A673 (cell line): ENCODE data around the gene HS3ST4. TPM values are rescaled to one million over a fixed set of nuclear protein-coding genes. Genes with fewer than 3 reads are reported as not detected.

Source experiments
- BruUV-seq: library from RNA; stranded (reverse); fragments of 400-500 nt; replicated peaks from 2 replicates; lab custom pipeline; 2021; lab: Mats Ljungman, UMichigan
- CTCF ChIA-PET: fragments of 300-600 bp; sonication (Branson Sonifier 250); formaldehyde crosslinking; loops from one replicate; lab custom pipeline; 2022; ENCODE audit warnings: antibody characterized with exemption; lab: Charles Lee
- POLR2A ChIA-PET: fragments of 300-600 bp; sonication (Branson Sonifier 250); formaldehyde crosslinking; loops from one replicate; lab custom pipeline; 2022; ENCODE audit warnings: antibody characterized with exemption; ENCODE audit not compliant: low non-redundant PET; lab: Charles Lee
- DNase-seq: peaks from one replicate; pipeline ENCODE4 v3.0.0-alpha.2; 2015; ENCODE audit warnings: low spot score
- H3K27ac ChIP-seq: fragments of 200-600 bp; sonication (generic); 2 replicates; pipeline ENCODE4 v1.5.1; 2016; ENCODE audit warnings: mixed run types, low read depth, mild to moderate bottlenecking, mixed read lengths, antibody characterized with exemption, low read length; ENCODE audit not compliant: poor library complexity, severe bottlenecking
- H3K27me3 ChIP-seq: fragments of 200-600 bp; sonication (generic); replicated peaks from 2 replicates; pipeline ENCODE4 v1.6.1; 2017; ENCODE audit warnings: mixed run types, low read depth, mild to moderate bottlenecking, mixed read lengths, antibody characterized with exemption, low read length; ENCODE audit not compliant: insufficient read depth, poor library complexity
- H3K36me3 ChIP-seq: fragments of 200-600 bp; sonication (generic); 2 replicates; pipeline ENCODE4 v1.6.1; 2016; ENCODE audit warnings: mixed run types, mild to moderate bottlenecking, mixed read lengths, antibody characterized with exemption, low read length; ENCODE audit not compliant: insufficient read depth, poor library complexity, severe bottlenecking
- H3K4me1 ChIP-seq: fragments of 200-600 bp; sonication (generic); 2 replicates; pipeline ENCODE4 v1.6.1; 2017; ENCODE audit warnings: mixed run types, mild to moderate bottlenecking, mixed read lengths, antibody characterized with exemption, low read length; ENCODE audit not compliant: insufficient read depth, poor library complexity, severe bottlenecking
- H3K4me3 ChIP-seq: fragments of 200-600 bp; sonication (generic); 2 replicates; pipeline ENCODE4 v1.5.1; 2016; ENCODE audit warnings: low read depth, mixed run types, mild to moderate bottlenecking, mixed read lengths, low read length; ENCODE audit not compliant: poor library complexity, severe bottlenecking
- H3K9me3 ChIP-seq: fragments of 200-600 bp; sonication (generic); 2 replicates; pipeline ENCODE4 v1.6.1; 2016; ENCODE audit warnings: mixed run types, low read depth, mild to moderate bottlenecking, mixed read lengths, antibody characterized with exemption, low read length; ENCODE audit not compliant: poor library complexity, severe bottlenecking
- EZH2 ChIP-seq: fragments of 200-600 bp; sonication (generic); IDR thresholded peaks from 2 replicates; pipeline ENCODE4 v1.6.1; 2017; ENCODE audit warnings: borderline replicate concordance, low read depth, mild to moderate bottlenecking, mixed read lengths, antibody characterized with exemption, low read length; ENCODE audit not compliant: poor library complexity, severe bottlenecking
- intact Hi-C: fragments of 100-400 bp; cut with micrococcal nuclease; formaldehyde crosslinking; loops from one replicate; pipeline ENCODE4 v1.10.0; 2022; ENCODE audit not compliant: unreplicated experiment
- total RNA-seq: library from RNA; stranded (reverse); gene quantifications from 2 replicates; pipeline ENCODE4 v1.2.3, GENCODE V29; 2021
- TF ChIP-seq, protein P1 (sequence below): fragments of 300-800, 200-600 bp; sonication (generic); conservative IDR thresholded peaks from 2 replicates; pipeline ENCODE4 v1.5.1; 2017; ENCODE audit warnings: low read depth, mild to moderate bottlenecking, antibody characterized with exemption, low read length, moderate library complexity, mixed read lengths

HS3ST4 gene
- total RNA-seq, 1 experiment from 2014 or later, result 33.5 TPM

DNA sequence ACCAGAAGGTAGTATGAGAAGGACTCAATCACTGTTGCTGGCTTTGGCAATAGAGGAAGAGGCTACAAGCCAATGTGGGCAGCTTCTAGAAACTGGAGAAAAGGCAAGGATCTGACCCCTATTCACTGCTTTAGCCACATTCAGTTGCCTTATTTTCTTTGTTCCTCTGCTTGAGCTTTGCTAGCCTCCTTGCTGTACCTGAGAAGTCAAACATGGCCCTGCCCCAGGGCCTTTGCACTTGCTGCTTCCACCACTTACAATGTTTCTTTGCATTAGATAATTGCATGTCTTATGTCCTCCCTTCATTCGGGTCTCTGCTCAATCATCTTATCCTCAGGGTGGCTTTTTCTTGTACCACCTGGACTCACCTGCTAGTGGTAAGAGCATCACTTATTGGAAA lies 15.8 kb downstream of the HS3ST4 start:
- peaks cover 47% of the 10 kb centered on the region for H3K4me1 ChIP-seq
- H3K27me3 ChIP-seq, result no peaks in the 10 kb centered on the region
- intact Hi-C loops, result loop anchor here (10.0 kb wide), 1 partner anchor 937 kb away; no protein-coding TSS in a partner anchor
- BruUV-seq, result no TSS peak
- no peaks in the 10 kb centered on the region for H3K36me3 ChIP-seq
- POLR2A ChIA-PET, result no interaction called here
- no peak overlapping the region for H3K4me3 ChIP-seq
- TF ChIP-seq EZH2, result no peak
- TF ChIP-seq, protein P1, sequence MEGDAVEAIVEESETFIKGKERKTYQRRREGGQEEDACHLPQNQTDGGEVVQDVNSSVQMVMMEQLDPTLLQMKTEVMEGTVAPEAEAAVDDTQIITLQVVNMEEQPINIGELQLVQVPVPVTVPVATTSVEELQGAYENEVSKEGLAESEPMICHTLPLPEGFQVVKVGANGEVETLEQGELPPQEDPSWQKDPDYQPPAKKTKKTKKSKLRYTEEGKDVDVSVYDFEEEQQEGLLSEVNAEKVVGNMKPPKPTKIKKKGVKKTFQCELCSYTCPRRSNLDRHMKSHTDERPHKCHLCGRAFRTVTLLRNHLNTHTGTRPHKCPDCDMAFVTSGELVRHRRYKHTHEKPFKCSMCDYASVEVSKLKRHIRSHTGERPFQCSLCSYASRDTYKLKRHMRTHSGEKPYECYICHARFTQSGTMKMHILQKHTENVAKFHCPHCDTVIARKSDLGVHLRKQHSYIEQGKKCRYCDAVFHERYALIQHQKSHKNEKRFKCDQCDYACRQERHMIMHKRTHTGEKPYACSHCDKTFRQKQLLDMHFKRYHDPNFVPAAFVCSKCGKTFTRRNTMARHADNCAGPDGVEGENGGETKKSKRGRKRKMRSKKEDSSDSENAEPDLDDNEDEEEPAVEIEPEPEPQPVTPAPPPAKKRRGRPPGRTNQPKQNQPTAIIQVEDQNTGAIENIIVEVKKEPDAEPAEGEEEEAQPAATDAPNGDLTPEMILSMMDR, result no peak
- CTCF ChIA-PET, result no interaction called here
- no peak overlapping the region for H3K27ac ChIP-seq
- DNase-seq, result no peak
- no peaks in the 10 kb centered on the region for H3K9me3 ChIP-seq

DNA sequence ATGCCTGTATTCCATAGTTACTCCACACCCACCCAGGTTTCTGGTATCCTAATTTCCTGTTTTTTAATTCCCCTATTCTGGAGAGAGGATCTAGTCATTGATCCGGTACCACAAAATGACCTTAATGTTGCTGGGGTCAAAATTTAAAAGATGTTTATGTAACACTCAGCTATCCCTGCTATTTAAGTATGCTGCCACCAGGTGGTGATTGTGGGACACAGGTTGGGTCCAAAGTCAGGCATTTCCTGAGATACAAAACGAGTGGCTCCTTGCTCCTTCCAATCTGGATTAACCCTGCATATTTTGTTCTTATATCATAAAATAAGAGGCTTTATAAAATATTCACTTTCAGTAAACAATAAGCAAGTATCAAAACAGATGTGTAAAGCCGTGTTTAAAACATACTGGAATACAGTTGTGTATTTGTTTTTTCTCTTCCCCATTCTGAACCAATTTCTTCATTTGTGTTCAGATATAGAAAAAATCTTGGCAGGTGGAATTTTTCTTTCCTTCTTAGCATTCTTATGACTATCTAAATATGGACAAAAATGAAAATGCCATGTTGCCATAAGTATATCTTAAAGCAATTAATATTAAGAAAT lies 16.3 kb downstream of the HS3ST4 start:
- H3K27ac ChIP-seq, result no peak overlapping the region
- intact Hi-C loops, result loop anchor here (10.0 kb wide), 1 partner anchor 937 kb away; no protein-coding TSS in a partner anchor
- no peaks in the 10 kb centered on the region for H3K36me3 ChIP-seq
- BruUV-seq, result no TSS peak
- peaks cover 46% of the 10 kb centered on the region for H3K4me1 ChIP-seq
- POLR2A ChIA-PET, result no interaction called here
- TF ChIP-seq EZH2, result no peak
- TF ChIP-seq, protein P1, result peak; percentile 77
- CTCF ChIA-PET, result interaction anchor here (0.7 to 1.3 kb wide), 2 partner anchors 104 to 745 kb away, joined by 5 read pairs; no protein-coding TSS in a partner anchor
- H3K4me3 ChIP-seq, result no peak overlapping the region
- no peaks in the 10 kb centered on the region for H3K9me3 ChIP-seq
- H3K27me3 ChIP-seq, result no peaks in the 10 kb centered on the region
- DNase-seq, result peak; percentile 79

DNA sequence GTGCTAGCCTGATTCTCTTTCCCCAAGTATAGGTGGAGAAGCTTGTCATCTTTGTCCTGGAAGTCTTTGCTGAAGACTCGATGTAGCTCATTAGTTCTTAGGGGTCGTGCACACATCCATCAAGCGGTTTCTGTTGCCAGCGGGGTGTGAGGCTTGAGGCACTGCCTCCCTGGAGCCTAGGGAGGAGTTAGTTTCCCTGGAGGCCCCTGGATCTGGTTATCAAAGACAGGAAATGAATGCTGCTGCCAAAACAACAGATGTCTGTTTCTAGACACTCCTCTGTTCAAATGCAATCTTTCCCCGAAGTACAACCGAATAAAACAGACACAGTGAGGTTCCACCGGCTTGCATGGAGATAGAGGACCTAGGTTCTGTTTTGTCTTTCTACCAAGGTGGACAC lies 17.5 kb downstream of the HS3ST4 start:
- Histone ChIP-seq H3K4me1 (peaks cover 56% of the 10 kb centered on the region), H3K4me3 (peak overlapping the region; percentile 35), H3K27ac (peak overlapping the region; percentile 88), H3K36me3 (no peaks in the 10 kb centered on the region), H3K27me3 (no peaks in the 10 kb centered on the region), H3K9me3 (no peaks in the 10 kb centered on the region)
- BruUV-seq, result no TSS peak
- CTCF ChIA-PET, result interaction anchor here (0.6 to 1.3 kb wide), 4 partner anchors 231 to 744 kb away, joined by 3 to 6 read pairs (median 5); no protein-coding TSS in a partner anchor
- TF ChIP-seq EZH2, result no peak
- TF ChIP-seq, protein P1, result no peak
- intact Hi-C loops, result loop anchor here (10.0 kb wide), 1 partner anchor 936 kb away; no protein-coding TSS in a partner anchor
- POLR2A ChIA-PET, result no interaction called here
- DNase-seq, result peak; percentile 92
